Measurements from ENCODE around the gene RNASEH2A.

DNA sequence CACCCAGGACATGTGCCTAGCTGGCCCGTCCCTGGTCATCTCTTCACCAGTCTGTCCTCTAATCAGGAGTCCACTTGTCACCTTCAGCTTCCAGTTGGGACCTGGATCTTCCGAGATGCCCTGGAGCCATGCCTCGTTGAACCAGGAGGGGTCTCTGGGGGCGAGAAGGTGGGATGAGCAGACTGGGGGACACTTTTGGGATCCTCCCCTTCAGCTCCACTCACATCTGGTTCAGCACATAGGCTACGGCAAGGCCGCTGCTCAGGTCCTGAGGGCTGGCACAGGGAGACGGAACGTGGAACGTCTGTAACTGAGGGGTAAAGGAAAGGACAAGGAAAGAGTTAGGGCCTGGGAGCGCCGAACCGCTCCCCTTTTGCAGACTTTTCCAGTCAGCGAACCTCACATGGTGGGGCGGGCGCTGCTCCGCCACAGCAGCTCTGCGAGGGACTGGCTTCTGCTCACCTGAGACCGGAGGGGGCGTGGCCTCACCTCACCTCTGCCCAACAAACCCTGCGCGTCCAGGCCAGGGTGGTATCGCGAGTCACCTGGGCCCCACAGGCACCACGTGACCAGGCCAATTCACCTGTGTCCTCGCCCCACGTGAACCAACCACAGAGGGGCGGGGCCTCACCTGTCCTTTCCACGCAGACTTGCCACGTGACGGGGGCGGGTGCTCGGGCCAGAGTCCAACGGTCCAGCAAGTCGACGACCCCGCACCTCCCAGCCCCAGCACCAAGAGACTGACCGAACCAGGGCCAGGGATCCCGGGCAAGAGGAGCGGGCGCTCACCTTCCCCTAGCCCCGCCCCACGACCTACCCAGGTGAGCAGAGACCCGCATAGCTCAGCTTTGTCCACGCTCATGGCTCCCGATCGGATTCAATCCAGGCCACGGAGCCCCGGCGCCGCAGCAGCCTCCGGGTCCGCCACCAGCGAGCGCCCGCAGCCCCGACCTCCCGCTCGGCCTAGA is 31.5 kb upstream of the RNASEH2A start, which contains the start of gene HOOK2:
- TF ChIP-seq RAD21 (IDR thresholded peaks at IDR 0.05; ENCODE audit: low read length) (no peak), POLR2AphosphoS5 (IDR thresholded peaks at IDR 0.05; ENCODE audit: low read depth, low read length) (no peak), EP300 (IDR thresholded peaks at IDR 0.05; ENCODE audit: borderline replicate concordance in 1 of 2, low read depth in 1 of 2, low read length in 1 of 2) (no peak), MAX (IDR thresholded peaks at IDR 0.05; ENCODE audit: low read depth) (0 out of 2 replicates have a peak, but pooled peaks have one; percentile 13), CTCF (IDR thresholded peaks at IDR 0.05) (no peak), TCF12 (IDR thresholded peaks at IDR 0.05) (no peak), EZH2phosphoT487 (IDR thresholded peaks at IDR 0.05; ENCODE audit: borderline replicate concordance, low read depth) (no peak), MXI1 (IDR thresholded peaks at IDR 0.05; ENCODE audit: low read depth, low read length) (no peak; the same call in 1 of the 2 replicates), GABPA (IDR thresholded peaks at IDR 0.05; ENCODE audit: low read depth) (no peak), RCOR1 (IDR thresholded peaks at IDR 0.05; ENCODE audit: low read length) (no peak), ELF1 (IDR thresholded peaks at IDR 0.05) (no peak)

Measured in SK-N-SH (cell line).